ENCODE results near the gene SPSB4. TPM values are rescaled to one million over a fixed set of nuclear protein-coding genes. Genes with fewer than 3 reads are reported as not detected.
"Not testable (repeated sequence)": the region's sequence is repeated elsewhere in the genome, so short reads cannot be mapped to it uniquely, and the experiment has no call there.

SPSB4 gene
- under 0.01 TPM in 2 replicates for total RNA-seq

DNA sequence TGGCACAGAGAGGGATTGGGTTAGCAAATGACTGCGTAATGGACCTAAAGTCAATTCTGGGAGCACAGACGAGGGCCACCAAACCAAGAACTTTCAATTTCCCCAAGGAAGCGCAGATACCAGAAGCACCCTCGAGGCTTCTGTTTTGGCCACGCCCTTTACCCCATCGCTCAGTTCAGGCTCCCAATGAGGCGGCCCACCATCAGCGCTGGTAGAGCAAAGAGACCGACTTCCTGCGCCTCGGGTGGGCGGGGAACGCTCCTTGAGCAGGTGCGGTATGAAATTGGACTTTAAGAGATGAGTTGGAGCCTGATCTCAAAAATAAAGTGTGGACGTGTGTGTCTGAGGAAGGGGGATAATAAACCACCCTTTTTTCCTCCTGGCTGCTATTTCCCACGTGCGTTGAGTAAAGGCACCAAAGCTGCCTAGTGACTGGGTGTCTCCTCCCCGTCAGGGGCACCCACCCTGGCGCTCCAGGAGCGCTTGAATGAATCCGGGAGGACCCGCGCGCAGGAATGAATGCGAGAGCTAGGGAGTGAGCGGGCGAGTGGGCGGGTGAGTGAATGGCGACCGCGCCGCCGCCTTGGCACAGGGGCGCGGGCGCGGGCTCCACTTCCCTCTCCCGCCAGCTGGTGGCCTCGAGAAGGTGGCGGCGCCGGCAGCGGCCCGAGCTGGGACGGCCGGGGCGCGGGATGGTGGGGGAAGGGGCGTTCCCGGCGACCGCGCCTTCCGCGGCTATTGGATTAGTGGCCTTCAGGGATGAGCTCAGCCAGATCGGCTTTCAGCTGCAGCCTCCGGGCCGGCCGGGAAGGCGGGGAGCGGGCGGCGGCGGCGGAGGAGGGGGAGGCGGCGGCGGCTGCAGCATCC lies at the start of gene SPSB4:
TSS of gene SPSB4 (plus strand) at position 772 of the 867 bp plus-strand sequence. CDS start 14,758 bp downstream, outside the sequence.
- DNase-seq (ENCODE audit: low read depth in 2 of 2) = peak; percentile 18 to 28

GRCh38 chr3:141006344-141006743 lies 44.8 kb upstream of the SPSB4 start:
- no peak for DNase-seq (ENCODE audit: low read depth in 2 of 2)

DNA sequence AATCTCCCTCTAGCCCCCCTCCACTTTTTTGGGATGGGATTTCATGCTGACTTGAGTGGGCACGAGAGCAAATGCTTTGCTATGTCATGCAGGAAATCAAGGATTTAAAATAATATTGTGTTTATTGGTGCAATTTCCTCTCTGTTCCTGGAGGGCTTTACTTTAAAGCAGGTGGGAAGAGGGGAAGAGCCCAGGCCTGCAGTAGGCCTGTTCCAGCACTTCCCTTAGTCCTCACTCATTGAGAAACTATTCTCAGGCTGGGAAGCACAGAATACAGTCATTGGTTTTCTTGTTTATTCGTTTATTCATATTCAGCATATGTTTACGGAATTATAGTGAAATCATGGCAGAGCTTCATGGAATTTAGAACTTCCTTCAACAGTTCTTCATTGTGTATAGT lies 41.7 kb upstream of the SPSB4 start:
- DNase-seq (ENCODE audit: low read depth in 2 of 2) = no peak

DNA sequence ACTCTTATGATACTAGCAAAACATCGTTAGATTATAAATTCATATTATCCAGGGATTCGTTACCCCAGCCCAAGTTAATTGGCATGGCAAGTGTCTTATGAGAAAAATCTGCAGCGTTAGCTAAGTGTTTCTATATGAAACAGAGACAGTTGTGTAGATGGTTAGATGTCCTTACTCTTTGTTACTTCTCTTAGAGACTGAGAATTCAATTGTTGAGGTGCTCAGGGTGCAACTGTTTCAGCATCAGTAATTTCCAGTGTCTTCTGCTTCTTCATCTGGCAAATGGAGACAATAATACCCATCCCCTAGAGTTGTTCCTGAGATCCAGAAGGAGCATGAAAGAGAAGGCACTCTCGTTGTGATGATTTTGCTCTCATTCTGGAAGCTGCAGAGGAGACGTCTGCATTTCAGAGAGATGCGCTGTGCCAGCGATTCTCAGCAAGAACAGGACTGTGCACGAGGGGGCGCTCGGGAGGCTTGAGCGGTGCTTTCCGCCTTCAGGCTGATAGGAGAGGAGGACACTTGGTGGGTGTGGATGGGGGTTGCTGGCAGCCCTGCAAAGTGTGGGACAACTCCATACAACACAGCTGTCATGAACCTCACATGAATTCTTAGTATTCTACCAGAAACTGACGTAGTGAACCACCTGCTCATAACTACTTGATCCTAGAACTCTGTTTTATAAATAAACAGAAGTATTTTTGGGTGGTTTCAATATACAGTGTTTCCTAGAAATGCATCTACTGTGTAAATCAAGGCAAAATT lies 39.7 kb upstream of the SPSB4 start:
- DNase-seq (ENCODE audit: low read depth in 2 of 2) = peak; percentile 65 to 73

- DNase-seq (ENCODE audit: low read depth in 2 of 2) = no peak
Observed at GRCh38 chr3:141011997-141012262, 39.2 kb upstream of the SPSB4 start.

- no peak for DNase-seq (ENCODE audit: low read depth in 2 of 2)
Observed at GRCh38 chr3:141012571-141012970, 38.6 kb upstream of the SPSB4 start.

DNA sequence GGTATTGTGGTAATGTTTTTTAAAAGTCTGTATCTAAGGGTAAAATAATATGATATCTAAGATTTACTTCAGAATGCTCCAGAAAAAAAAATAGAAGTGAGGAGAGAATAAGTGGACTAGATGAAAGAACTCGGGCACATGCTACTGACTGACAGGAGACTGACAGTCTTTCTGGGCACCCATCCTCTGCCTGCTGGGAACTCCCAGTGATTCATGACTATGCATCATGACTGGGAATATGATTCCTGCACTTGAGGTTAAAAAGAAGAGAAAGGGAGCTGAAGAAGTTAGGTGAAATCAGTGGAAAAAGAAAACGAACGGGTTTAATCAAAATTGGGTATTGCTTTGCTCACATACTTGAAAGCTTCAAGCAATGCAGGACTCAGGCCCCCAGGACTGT lies 35.7 kb upstream of the SPSB4 start:
- no peak for DNase-seq (ENCODE audit: low read depth in 2 of 2)

DNA sequence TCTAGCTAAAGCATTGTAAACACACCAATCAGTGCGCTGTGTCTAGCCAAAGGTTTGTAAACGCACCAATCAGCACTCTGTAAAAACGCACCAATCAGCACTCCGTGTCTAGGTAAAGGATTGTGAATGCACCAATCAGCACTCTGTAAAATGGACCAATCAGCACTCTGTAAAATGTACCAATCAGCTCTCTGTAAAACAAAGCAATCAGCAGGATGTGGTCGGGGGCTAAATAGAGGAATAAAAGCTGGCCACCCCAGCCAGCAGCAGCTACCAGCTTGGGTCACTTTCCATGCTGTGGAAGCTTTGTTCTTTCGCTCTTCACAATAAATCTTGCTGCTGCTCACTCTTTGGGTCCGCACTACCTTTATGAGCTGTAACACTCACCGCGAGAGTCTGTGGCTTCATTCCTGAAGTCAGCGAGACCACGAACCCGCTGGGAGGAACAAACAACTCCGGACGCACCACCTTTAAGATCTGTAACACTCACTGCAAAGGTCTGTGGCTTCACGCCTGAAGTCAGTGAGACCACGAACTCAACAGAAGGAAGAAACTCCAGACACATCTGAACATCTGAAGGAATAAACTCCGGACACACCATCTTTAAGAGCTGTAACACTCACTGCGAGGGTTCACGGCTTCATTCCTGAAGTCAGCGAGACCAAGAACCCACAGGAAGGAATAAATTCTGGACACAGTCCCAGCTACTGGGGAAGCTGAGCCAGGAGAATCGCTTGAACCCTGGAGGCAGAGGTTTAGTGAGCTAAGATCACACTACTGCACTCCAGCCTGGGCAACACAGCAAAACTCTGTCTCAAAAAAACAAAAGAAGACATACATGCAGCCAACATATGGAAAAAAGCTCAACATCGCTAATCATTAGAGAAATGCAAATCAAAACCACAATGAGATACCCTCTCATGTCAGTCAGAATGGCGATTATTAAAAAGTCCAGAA lies 33.5 kb upstream of the SPSB4 start:
- DNase-seq (ENCODE audit: low read depth in 2 of 2) = not testable (repeated sequence)

DNA sequence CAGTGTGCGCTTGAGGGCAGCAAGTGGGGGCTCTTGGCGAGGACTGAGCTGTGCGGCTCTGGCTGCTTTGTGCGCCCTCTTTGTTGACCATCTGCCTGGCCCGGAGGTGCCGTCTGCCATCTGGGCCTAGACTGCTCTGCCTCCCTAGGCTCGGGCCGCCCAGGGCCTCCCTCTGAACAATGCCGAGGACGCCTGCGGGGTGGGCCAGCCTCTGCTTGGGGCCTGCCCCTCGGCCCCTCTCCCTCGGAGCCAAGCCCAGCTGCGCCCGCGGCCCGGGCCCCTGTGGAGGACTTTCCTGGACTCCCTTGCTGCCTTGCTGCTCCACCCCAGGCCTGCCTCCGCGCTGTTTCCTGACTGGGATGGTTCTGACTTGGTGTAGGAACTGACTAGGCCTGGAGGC lies 31.9 kb upstream of the SPSB4 start:
- no peak for DNase-seq (ENCODE audit: low read depth in 2 of 2)

GRCh38 chr3:141020143-141020830 lies 30.9 kb upstream of the SPSB4 start:
- peak in 1 of 2 donors; percentile 3 for DNase-seq (ENCODE audit: low read depth in 2 of 2)

DNA sequence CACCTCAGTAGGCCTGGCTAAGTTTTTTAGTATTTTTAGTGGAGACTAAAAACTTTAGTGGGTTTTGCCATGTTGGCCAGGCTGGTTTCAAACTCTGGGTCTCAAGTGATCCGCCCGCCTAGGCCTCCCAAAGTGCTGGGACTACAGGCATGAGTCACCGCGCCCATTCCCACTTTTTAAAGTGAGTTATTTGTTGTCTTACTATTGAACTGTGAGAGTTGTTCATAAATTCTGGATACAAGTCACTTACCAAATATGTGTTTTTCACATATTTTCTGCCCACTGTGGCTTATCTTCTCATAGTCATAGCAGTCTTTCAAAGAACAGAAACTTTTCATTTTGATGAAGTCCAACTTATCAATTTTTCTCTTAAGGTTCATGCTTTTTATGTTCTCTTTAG lies 29.9 kb upstream of the SPSB4 start:
- no peak for DNase-seq (ENCODE audit: low read depth in 2 of 2)

DNA sequence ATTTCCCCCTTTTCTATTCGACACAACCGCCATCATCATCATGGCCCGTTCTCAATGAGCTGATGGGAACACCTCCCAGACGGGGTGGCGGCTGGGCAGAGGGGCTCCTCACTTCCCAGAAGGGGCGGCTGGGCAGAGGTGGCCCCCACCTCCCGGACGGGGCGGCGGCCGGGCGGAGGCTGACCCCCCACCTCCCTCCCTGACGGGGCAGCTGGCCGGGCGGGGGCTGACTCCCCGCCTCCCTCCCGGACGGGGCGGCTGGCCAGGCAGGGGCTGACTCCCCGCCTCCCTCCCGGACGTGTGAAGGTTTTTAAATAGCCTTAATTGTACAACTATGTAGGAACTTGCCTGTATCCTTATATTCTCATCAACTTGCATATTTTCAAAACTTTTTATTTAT lies 20.9 kb upstream of the SPSB4 start:
- no peak for DNase-seq (ENCODE audit: low read depth in 2 of 2)

DNA sequence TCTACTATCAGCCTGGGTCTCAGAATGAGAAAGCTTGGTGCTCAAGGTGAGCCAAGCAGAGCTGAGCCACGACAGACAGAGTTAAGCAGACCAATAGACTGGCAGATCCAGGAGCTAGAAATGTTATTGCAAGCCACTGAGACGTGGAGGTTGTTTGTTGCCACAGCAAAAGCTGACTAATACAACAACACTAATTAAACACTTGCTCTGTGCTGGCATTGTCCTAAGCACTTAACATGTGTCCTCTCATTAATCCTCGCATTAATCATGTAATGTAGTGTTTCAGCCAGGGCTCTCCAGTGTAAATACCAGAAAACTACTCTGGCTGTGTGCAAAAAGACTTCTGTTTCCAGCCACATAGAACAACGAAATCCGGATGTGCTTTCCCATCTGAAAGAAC lies 11.6 kb upstream of the SPSB4 start:
- DNase-seq (ENCODE audit: low read depth in 2 of 2) = no peak

GRCh38 chr3:141044695-141045641 lies 6.2 kb upstream of the SPSB4 start:
- no peak for DNase-seq (ENCODE audit: low read depth in 2 of 2)

- DNase-seq (ENCODE audit: low read depth in 2 of 2) = no peak
Observed at GRCh38 chr3:141045849-141046248, 5.3 kb upstream of the SPSB4 start.

GRCh38 chr3:141047168-141047567 lies 4.0 kb upstream of the SPSB4 start:
- DNase-seq (ENCODE audit: low read depth in 2 of 2) = no peak

GRCh38 chr3:141049681-141050080 lies 1.5 kb upstream of the SPSB4 start:
- peak in 1 of 2 donors; percentile 12 for DNase-seq (ENCODE audit: low read depth in 2 of 2)

- peak; percentile 14 to 16 for DNase-seq (ENCODE audit: low read depth in 2 of 2)
Observed at GRCh38 chr3:141051443-141052200, 475 bp downstream of the SPSB4 start.

Data from lung microvascular endothelial cell (primary cell).